GM12878 (cell line): ENCODE measurements around the gene IDH3A.

Experiments
- CEBPZ ChIP-seq: fragments of 150-350 bp; IDR thresholded peaks from 2 replicates; pipeline ENCODE4 v1.6.1; 2016; ENCODE audit warnings: low read depth, low read length
- CHD1 ChIP-seq: IDR thresholded peaks from 2 replicates; pipeline ENCODE4 v1.6.1; 2012; ENCODE audit warnings: low read depth, low read length, improper control_type of control experiment
- POLR2A ChIP-seq: IDR thresholded peaks from 2 replicates; pipeline ENCODE4 v1.6.1; 2011; ENCODE audit warnings: low read depth, mild to moderate bottlenecking, low read length
- RAD21 ChIP-seq: IDR thresholded peaks from 2 replicates; pipeline ENCODE4 v1.6.1; 2011; ENCODE audit warnings: mild to moderate bottlenecking, low read depth, low read length, moderate library complexity; ENCODE audit not compliant: insufficient read depth
- ZNF384 ChIP-seq: IDR thresholded peaks from 2 replicates; pipeline ENCODE4 v1.6.1; 2012; ENCODE audit warnings: low read depth, mild to moderate bottlenecking, low read length, improper control_type of control experiment, borderline replicate concordance
- TF ChIP-seq, protein P1 (sequence below), 3 experiments: IDR thresholded peaks in 2 of 3; conservative IDR thresholded peaks in 1 of 3; 2 replicates each; pipeline ENCODE4 v1.5.1; 2011; ENCODE audit warnings: low read depth in 3 of 3, low read length in 3 of 3, mild to moderate bottlenecking in 3 of 3, control low read depth in 2 of 3, moderate library complexity in 2 of 3, inconsistent platforms in 1 of 3, mixed read lengths in 1 of 3; ENCODE audit not compliant: control insufficient read depth in 2 of 3, insufficient read depth in 1 of 3; ENCODE audit errors: extremely low read depth in 1 of 3

GRCh38 chr15:78103406-78104118 is 45.6 kb upstream of the IDH3A start:
- peak; percentile 72 for TF ChIP-seq POLR2A
- TF ChIP-seq, protein P1, sequence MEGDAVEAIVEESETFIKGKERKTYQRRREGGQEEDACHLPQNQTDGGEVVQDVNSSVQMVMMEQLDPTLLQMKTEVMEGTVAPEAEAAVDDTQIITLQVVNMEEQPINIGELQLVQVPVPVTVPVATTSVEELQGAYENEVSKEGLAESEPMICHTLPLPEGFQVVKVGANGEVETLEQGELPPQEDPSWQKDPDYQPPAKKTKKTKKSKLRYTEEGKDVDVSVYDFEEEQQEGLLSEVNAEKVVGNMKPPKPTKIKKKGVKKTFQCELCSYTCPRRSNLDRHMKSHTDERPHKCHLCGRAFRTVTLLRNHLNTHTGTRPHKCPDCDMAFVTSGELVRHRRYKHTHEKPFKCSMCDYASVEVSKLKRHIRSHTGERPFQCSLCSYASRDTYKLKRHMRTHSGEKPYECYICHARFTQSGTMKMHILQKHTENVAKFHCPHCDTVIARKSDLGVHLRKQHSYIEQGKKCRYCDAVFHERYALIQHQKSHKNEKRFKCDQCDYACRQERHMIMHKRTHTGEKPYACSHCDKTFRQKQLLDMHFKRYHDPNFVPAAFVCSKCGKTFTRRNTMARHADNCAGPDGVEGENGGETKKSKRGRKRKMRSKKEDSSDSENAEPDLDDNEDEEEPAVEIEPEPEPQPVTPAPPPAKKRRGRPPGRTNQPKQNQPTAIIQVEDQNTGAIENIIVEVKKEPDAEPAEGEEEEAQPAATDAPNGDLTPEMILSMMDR (IDR thresholded peaks at IDR 0.05 in 2 of 3, conservative IDR thresholded peaks at IDR 0.05 in 1 of 3; ENCODE audit: control insufficient read depth in 2 of 3, extremely low read depth in 1 of 3, insufficient read depth in 1 of 3, low read depth in 3 of 3, low read length in 3 of 3), result no peak; a peak in 1 of 6 replicates
- peak; percentile 29 for TF ChIP-seq RAD21
- no peak for TF ChIP-seq ZNF384
- TF ChIP-seq CEBPZ, result no peak
- no peak for TF ChIP-seq CHD1
